Measurements from ENCODE around the gene SART1. TPM values are rescaled to one million over a fixed set of nuclear protein-coding genes. Genes with fewer than 3 reads are reported as not detected.

Gene SART1
- total and polyA plus RNA-seq, 10 of the 15 experiments (the other 5 are each of a cell fraction or from before 2014, with no cell fraction given), result 6.2 to 60.5 (median 37.4) TPM

GRCh38 chr11:65988791-65989592 lies 27.5 kb downstream of the SART1 start (continued):
- TF ChIP-seq HSF1 (IDR thresholded peaks at IDR 0.05; ENCODE audit: low read depth, low read length) (no peak), SRF (IDR thresholded peaks at IDR 0.05; ENCODE audit: low read depth in 2 of 2, low read length in 2 of 2) (no peak), SMARCA5 (IDR thresholded peaks at IDR 0.05) (peak; percentile 95), POLR2A (IDR thresholded peaks at IDR 0.05; ENCODE audit: low read depth, low read length) (no peak; the same call in 1 of the 2 replicates), IKZF1 (conservative IDR thresholded peaks at IDR 0.05) (no peak), ZNF217 (IDR thresholded peaks at IDR 0.05) (no peak), PAX5 (IDR thresholded peaks at IDR 0.05; ENCODE audit: borderline replicate concordance, low read depth, low read length) (no peak), SIN3A (IDR thresholded peaks at IDR 0.05; ENCODE audit: low read depth, low read length) (no peak), BCL3 (IDR thresholded peaks at IDR 0.05; ENCODE audit: borderline replicate concordance, insufficient read depth, low read depth, low read length, poor library complexity, severe bottlenecking) (no peak), EED (IDR thresholded peaks at IDR 0.05; ENCODE audit: low read depth) (no peak), HDGF (IDR thresholded peaks at IDR 0.05) (no peak), ZSCAN29 (IDR thresholded peaks at IDR 0.05) (no peak), SREBF2 (IDR thresholded peaks at IDR 0.05; ENCODE audit: low read length) (no peak), MXI1 (IDR thresholded peaks at IDR 0.05; ENCODE audit: low read depth, low read length) (peak; percentile 70; the same call in 1 of the 2 replicates), ETV6 (conservative IDR thresholded peaks at IDR 0.05 in 1 of 2, IDR thresholded peaks at IDR 0.05 in 1 of 2; ENCODE audit: borderline replicate concordance in 1 of 2, low read depth in 1 of 2) (no peak), TAF1 (IDR thresholded peaks at IDR 0.05; ENCODE audit: borderline replicate concordance, low read depth, low read length) (no peak), SMC3 (IDR thresholded peaks at IDR 0.05; ENCODE audit: borderline replicate concordance, low read length) (peak; percentile 93), CREB1 (IDR thresholded peaks at IDR 0.05; ENCODE audit: low read depth) (no peak), BCLAF1 (IDR thresholded peaks at IDR 0.05) (no peak), ASH2L (IDR thresholded peaks at IDR 0.05; ENCODE audit: borderline replicate concordance, low read depth) (no peak), NR2C1 (IDR thresholded peaks at IDR 0.05) (no peak), YBX1 (IDR thresholded peaks at IDR 0.05) (no peak), POU2F2 (IDR thresholded peaks at IDR 0.05; ENCODE audit: borderline replicate concordance, low read depth, low read length) (peak; percentile 24; the same call in 1 of the 3 replicates)
- TF ChIP-seq, protein P1, sequence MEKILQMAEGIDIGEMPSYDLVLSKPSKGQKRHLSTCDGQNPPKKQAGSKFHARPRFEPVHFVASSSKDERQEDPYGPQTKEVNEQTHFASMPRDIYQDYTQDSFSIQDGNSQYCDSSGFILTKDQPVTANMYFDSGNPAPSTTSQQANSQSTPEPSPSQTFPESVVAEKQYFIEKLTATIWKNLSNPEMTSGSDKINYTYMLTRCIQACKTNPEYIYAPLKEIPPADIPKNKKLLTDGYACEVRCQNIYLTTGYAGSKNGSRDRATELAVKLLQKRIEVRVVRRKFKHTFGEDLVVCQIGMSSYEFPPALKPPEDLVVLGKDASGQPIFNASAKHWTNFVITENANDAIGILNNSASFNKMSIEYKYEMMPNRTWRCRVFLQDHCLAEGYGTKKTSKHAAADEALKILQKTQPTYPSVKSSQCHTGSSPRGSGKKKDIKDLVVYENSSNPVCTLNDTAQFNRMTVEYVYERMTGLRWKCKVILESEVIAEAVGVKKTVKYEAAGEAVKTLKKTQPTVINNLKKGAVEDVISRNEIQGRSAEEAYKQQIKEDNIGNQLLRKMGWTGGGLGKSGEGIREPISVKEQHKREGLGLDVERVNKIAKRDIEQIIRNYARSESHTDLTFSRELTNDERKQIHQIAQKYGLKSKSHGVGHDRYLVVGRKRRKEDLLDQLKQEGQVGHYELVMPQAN (conservative IDR thresholded peaks at IDR 0.05), result no peak

Measured in GM12878 (cell line).